Activated naive CD4-positive, alpha-beta T cell treated with anti-CD3 and anti-CD28 coated beads, Interleukin-2, amount 10 ng/mL, durations not matched to agents 7 days and 5 days (primary cell): ENCODE measurements around the gene KCNMB4.
"Not testable (repeated sequence)": the region's sequence is repeated elsewhere in the genome, so short reads cannot be mapped to it uniquely, and the experiment has no call there.

Experiments used
- CTCF ChIA-PET: fragments of 350-600 bp; sonication (Branson Sonifier 250); formaldehyde crosslinking; loops from one replicate; lab custom pipeline; 2021; ENCODE audit warnings: antibody characterized with exemption; lab: Charles Lee
- DNase-seq: peaks from one replicate; pipeline ENCODE4 v3.0.0-alpha.2; 2020
- H3K27ac Mint-ChIP-seq: one replicate; pipeline ENCODE4 v1.8.0; 2021; ENCODE audit warnings: mild to moderate bottlenecking, moderate library complexity, mixed read lengths
- H3K27me3 Mint-ChIP-seq: one replicate; pipeline ENCODE4 v1.8.0; 2021; ENCODE audit warnings: mild to moderate bottlenecking, mixed read lengths
- H3K36me3 Mint-ChIP-seq: one replicate; pipeline ENCODE4 v1.8.0; 2021; ENCODE audit warnings: mixed read lengths
- H3K4me1 Mint-ChIP-seq: one replicate; pipeline ENCODE4 v1.8.0; 2021; ENCODE audit warnings: mixed read lengths
- H3K4me3 Mint-ChIP-seq: one replicate; pipeline ENCODE4 v1.8.0; 2021; ENCODE audit warnings: mild to moderate bottlenecking, moderate library complexity, mixed read lengths
- H3K9me3 Mint-ChIP-seq: one replicate; pipeline ENCODE4 v1.8.0; 2021; ENCODE audit warnings: mixed read lengths

The KCNMB4 gene

GRCh38 chr12:70359458-70360197 lies 6.5 kb upstream of the KCNMB4 start:
- no peaks in the 10 kb centered on the region for H3K9me3 Mint-ChIP-seq
- no peak overlapping the region for H3K4me3 Mint-ChIP-seq
- H3K36me3 Mint-ChIP-seq = peaks cover 5% of the 10 kb centered on the region
- DNase-seq = no peak
- H3K4me1 Mint-ChIP-seq = peaks cover under 1% of the 10 kb centered on the region
- CTCF ChIA-PET = no interaction called here
- no peak overlapping the region for H3K27ac Mint-ChIP-seq
- peaks cover 9% of the 10 kb centered on the region for H3K27me3 Mint-ChIP-seq

- H3K27me3 Mint-ChIP-seq = peaks cover 14% of the 10 kb centered on the region
- CTCF ChIA-PET = no interaction called here
- H3K36me3 Mint-ChIP-seq = peaks cover 4% of the 10 kb centered on the region
- no peak overlapping the region for H3K4me3 Mint-ChIP-seq
- no peaks in the 10 kb centered on the region for H3K9me3 Mint-ChIP-seq
- H3K27ac Mint-ChIP-seq = no peak overlapping the region
- H3K4me1 Mint-ChIP-seq = peaks cover 7% of the 10 kb centered on the region
- DNase-seq = no peak
Observed at GRCh38 chr12:70360218-70360617, 5.9 kb upstream of the KCNMB4 start.

- CTCF ChIA-PET = no interaction called here
- Mint-ChIP-seq H3K4me1 (peaks cover 25% of the 10 kb centered on the region), H3K36me3 (no peaks in the 10 kb centered on the region), H3K4me3 (peak overlapping the region; percentile 73), H3K9me3 (no peaks in the 10 kb centered on the region), H3K27ac (no peak overlapping the region), H3K27me3 (peaks cover 40% of the 10 kb centered on the region)
- DNase-seq = no peak
Observed at GRCh38 chr12:70364695-70365397, 1.2 kb upstream of the KCNMB4 start.

GRCh38 chr12:70365398-70365647 lies 767 bp upstream of the KCNMB4 start:
- CTCF ChIA-PET = no interaction called here
- H3K27me3 Mint-ChIP-seq = peaks cover 40% of the 10 kb centered on the region
- DNase-seq = no peak
- no peaks in the 10 kb centered on the region for H3K9me3 Mint-ChIP-seq
- no peak overlapping the region for H3K27ac Mint-ChIP-seq
- H3K4me3 Mint-ChIP-seq = peak overlapping the region; percentile 73
- peaks cover 25% of the 10 kb centered on the region for H3K4me1 Mint-ChIP-seq
- H3K36me3 Mint-ChIP-seq = no peaks in the 10 kb centered on the region

- DNase-seq = peak; percentile 78
- H3K27ac Mint-ChIP-seq = peak overlapping the region; percentile 6
- CTCF ChIA-PET = no interaction called here
Observed at GRCh38 chr12:70366581-70367257, 629 bp downstream of the KCNMB4 start.

GRCh38 chr12:70367258-70368141 lies 1.4 kb downstream of the KCNMB4 start:
- H3K4me1 Mint-ChIP-seq = peaks cover 25% of the 10 kb centered on the region
- no peak for DNase-seq
- CTCF ChIA-PET = no interaction called here
- no peak overlapping the region for H3K27ac Mint-ChIP-seq
- no peaks in the 10 kb centered on the region for H3K36me3 Mint-ChIP-seq
- H3K27me3 Mint-ChIP-seq = peaks cover 40% of the 10 kb centered on the region
- H3K9me3 Mint-ChIP-seq = no peaks in the 10 kb centered on the region
- H3K4me3 Mint-ChIP-seq = peak overlapping the region; percentile 87

More at GRCh38 chr12:70366581-70367257, 629 bp downstream of the KCNMB4 start:
- Mint-ChIP-seq H3K9me3 (no peaks in the 10 kb centered on the region), H3K27me3 (peaks cover 40% of the 10 kb centered on the region), H3K36me3 (no peaks in the 10 kb centered on the region), H3K4me1 (peaks cover 25% of the 10 kb centered on the region), H3K4me3 (peak overlapping the region; percentile 87)

GRCh38 chr12:70372881-70373280 lies 6.8 kb downstream of the KCNMB4 start:
- Mint-ChIP-seq H3K27me3 (peaks cover 4% of the 10 kb centered on the region), H3K4me3 (no peak overlapping the region), H3K9me3 (no peaks in the 10 kb centered on the region), H3K4me1 (peaks cover 3% of the 10 kb centered on the region), H3K27ac (no peak overlapping the region), H3K36me3 (no peaks in the 10 kb centered on the region)
- no peak for DNase-seq
- CTCF ChIA-PET = no interaction called here

GRCh38 chr12:70379846-70380245 lies 13.8 kb downstream of the KCNMB4 start:
- DNase-seq = no peak
- Mint-ChIP-seq H3K4me1 (peaks cover 11% of the 10 kb centered on the region), H3K27ac (no peak overlapping the region), H3K27me3 (no peaks in the 10 kb centered on the region), H3K4me3 (no peak overlapping the region), H3K36me3 (no peaks in the 10 kb centered on the region), H3K9me3 (peaks cover 4% of the 10 kb centered on the region)
- CTCF ChIA-PET = interaction anchor here (1.1 kb wide), 1 partner anchor 500 kb away, joined by 3 read pairs; no protein-coding TSS in a partner anchor

GRCh38 chr12:70383484-70383883 lies 17.4 kb downstream of the KCNMB4 start:
- Mint-ChIP-seq H3K4me3 (no peak overlapping the region), H3K27me3 (no peaks in the 10 kb centered on the region), H3K4me1 (peaks cover 11% of the 10 kb centered on the region), H3K9me3 (peaks cover 3% of the 10 kb centered on the region), H3K27ac (no peak overlapping the region), H3K36me3 (no peaks in the 10 kb centered on the region)
- DNase-seq = no peak
- CTCF ChIA-PET = no interaction called here

- H3K4me1 Mint-ChIP-seq = peaks cover 11% of the 10 kb centered on the region
- no peaks in the 10 kb centered on the region for H3K36me3 Mint-ChIP-seq
- no peak overlapping the region for H3K4me3 Mint-ChIP-seq
- no peak for DNase-seq
- CTCF ChIA-PET = no interaction called here
- no peak overlapping the region for H3K27ac Mint-ChIP-seq
- no peaks in the 10 kb centered on the region for H3K27me3 Mint-ChIP-seq
- peaks cover 3% of the 10 kb centered on the region for H3K9me3 Mint-ChIP-seq
Observed at GRCh38 chr12:70383886-70384285, 17.8 kb downstream of the KCNMB4 start.

GRCh38 chr12:70386771-70387170 lies 20.7 kb downstream of the KCNMB4 start:
- H3K4me1 Mint-ChIP-seq = no peaks in the 10 kb centered on the region
- CTCF ChIA-PET = no interaction called here
- no peak overlapping the region for H3K27ac Mint-ChIP-seq
- H3K27me3 Mint-ChIP-seq = no peaks in the 10 kb centered on the region
- H3K9me3 Mint-ChIP-seq = no peaks in the 10 kb centered on the region
- DNase-seq = no peak
- no peak overlapping the region for H3K4me3 Mint-ChIP-seq
- no peaks in the 10 kb centered on the region for H3K36me3 Mint-ChIP-seq

GRCh38 chr12:70389678-70390077 lies 23.6 kb downstream of the KCNMB4 start:
- DNase-seq = no peak
- CTCF ChIA-PET = no interaction called here
- Mint-ChIP-seq H3K4me1 (no peaks in the 10 kb centered on the region), H3K27me3 (no peaks in the 10 kb centered on the region), H3K4me3 (no peak overlapping the region), H3K9me3 (no peaks in the 10 kb centered on the region), H3K36me3 (no peaks in the 10 kb centered on the region), H3K27ac (no peak overlapping the region)

- H3K27me3 Mint-ChIP-seq, H3K27ac Mint-ChIP-seq, CTCF ChIA-PET, H3K36me3 Mint-ChIP-seq, H3K4me3 Mint-ChIP-seq, H3K9me3 Mint-ChIP-seq, DNase-seq, H3K4me1 Mint-ChIP-seq: not testable (repeated sequence)
Observed at GRCh38 chr12:70392631-70393030, 26.5 kb downstream of the KCNMB4 start.
